Natural killer cell (primary cell): Measurements from ENCODE around the gene NAIF1. TPM values are rescaled to one million over a fixed set of nuclear protein-coding genes. Genes with fewer than 3 reads are reported as not detected.
"Not testable (repeated sequence)": the region's sequence is repeated elsewhere in the genome, so short reads cannot be mapped to it uniquely, and the experiment has no call there.

Experiments
- ATAC-seq, 3 donors: fragments of 150-1000 bp in 2 of 3; fragments of 200-7000 bp in 1 of 3; cut with Tn5 transposase; 1 replicate in 1 of 3; 2 replicates in 2 of 3; pipeline ENCODE4 v1.10.0; 2021; ENCODE audit warnings: mild to moderate bottlenecking in 2 of 3, moderate library complexity in 2 of 3
- DNase-seq, 2 donors: peaks; one replicate each; pipeline versions ENCODE4 v3.0.0 to v3.0.0-alpha.2; 2013 to 2021; ENCODE audit warnings: mixed read lengths in 1 of 2
- H3K27ac ChIP-seq: one replicate; pipeline ENCODE4 v1.5.1; 2013; ENCODE audit warnings: mild to moderate bottlenecking, low read length
- H3K27me3 ChIP-seq: one replicate; pipeline ENCODE4 v1.6.1; 2013; ENCODE audit warnings: low read length; ENCODE audit not compliant: control insufficient read depth, insufficient read depth
- H3K36me3 ChIP-seq: one replicate; pipeline ENCODE4 v1.6.1; 2013; ENCODE audit warnings: low read length; ENCODE audit not compliant: control insufficient read depth, insufficient read depth
- H3K4me1 ChIP-seq: one replicate; pipeline ENCODE4 v1.6.1; 2013; ENCODE audit warnings: low read length; ENCODE audit not compliant: control insufficient read depth, insufficient read depth
- H3K4me3 ChIP-seq: one replicate; pipeline ENCODE4 v1.5.1; 2013; ENCODE audit warnings: low read length
- H3K9me3 ChIP-seq: one replicate; pipeline ENCODE4 v1.6.1; 2013; ENCODE audit warnings: low read length; ENCODE audit not compliant: control insufficient read depth, insufficient read depth
- H3K27ac Mint-ChIP-seq, 2 donors: one replicate each; pipeline ENCODE4 v1.8.0; 2022; ENCODE audit warnings: mild to moderate bottlenecking in 2 of 2, mixed read lengths in 2 of 2, moderate library complexity in 1 of 2
- H3K27me3 Mint-ChIP-seq, 2 donors: one replicate each; pipeline ENCODE4 v1.8.0; 2022; ENCODE audit warnings: low read depth in 2 of 2, mixed read lengths in 2 of 2
- H3K36me3 Mint-ChIP-seq: one replicate; pipeline ENCODE4 v1.8.0; 2022; ENCODE audit warnings: mixed read lengths
- H3K4me1 Mint-ChIP-seq, 2 donors: one replicate each; pipeline ENCODE4 v1.8.0; 2022; ENCODE audit warnings: mixed read lengths in 2 of 2
- H3K4me3 Mint-ChIP-seq: one replicate; pipeline ENCODE4 v1.8.0; 2022; ENCODE audit warnings: mild to moderate bottlenecking, moderate library complexity, mixed read lengths
- H3K9me3 Mint-ChIP-seq, 2 donors: one replicate each; pipeline ENCODE4 v1.8.0; 2022; ENCODE audit warnings: mixed read lengths in 2 of 2
- WGBS: methylation state at CpG from one replicate; pipeline ENCODE4 v1.1.7; 2013; ENCODE audit warnings: missing lambda C conversion rate; ENCODE audit not compliant: insufficient coverage; 5-methylcytosine and 5-hydroxymethylcytosine counted together
- intact Hi-C: fragments of 100-400 bp; cut with micrococcal nuclease; formaldehyde crosslinking; loops from one replicate; pipeline ENCODE4 v1.14.2; 2022
- total RNA-seq, 4 donors: library from RNA; stranded (reverse); fragments of 120-200 nt in 1 of 4; gene quantifications; one replicate each; pipeline versions ENCODE4 v1.2.3 to v1.2.4, GENCODE V29; 2013 to 2022
- TF ChIP-seq, protein P1 (sequence below): fragments of 200-600 bp; IDR thresholded peaks from one replicate; pipeline ENCODE4 v1.8.0; 2022; ENCODE audit warnings: antibody characterized with exemption

NAIF1 gene
- total RNA-seq, 3 donors from 2014 or later (not counting 1 experiment from before 2014, with no cell fraction given): 11.9 to 12.6 (median 12.1) TPM

- H3K27me3 Mint-ChIP-seq: peaks cover 0 to 5% of the 10 kb centered on the region in 2 donors
- no peaks in the 10 kb centered on the region for H3K36me3 Mint-ChIP-seq
- intact Hi-C loops: no loop called here
- Histone ChIP-seq H3K27me3 (no peaks in the 10 kb centered on the region), H3K27ac (no peak overlapping the region), H3K9me3 (no peaks in the 10 kb centered on the region), H3K36me3 (no peaks in the 10 kb centered on the region), H3K4me1 (no peaks in the 10 kb centered on the region), H3K4me3 (no peak overlapping the region)
- TF ChIP-seq, protein P1, sequence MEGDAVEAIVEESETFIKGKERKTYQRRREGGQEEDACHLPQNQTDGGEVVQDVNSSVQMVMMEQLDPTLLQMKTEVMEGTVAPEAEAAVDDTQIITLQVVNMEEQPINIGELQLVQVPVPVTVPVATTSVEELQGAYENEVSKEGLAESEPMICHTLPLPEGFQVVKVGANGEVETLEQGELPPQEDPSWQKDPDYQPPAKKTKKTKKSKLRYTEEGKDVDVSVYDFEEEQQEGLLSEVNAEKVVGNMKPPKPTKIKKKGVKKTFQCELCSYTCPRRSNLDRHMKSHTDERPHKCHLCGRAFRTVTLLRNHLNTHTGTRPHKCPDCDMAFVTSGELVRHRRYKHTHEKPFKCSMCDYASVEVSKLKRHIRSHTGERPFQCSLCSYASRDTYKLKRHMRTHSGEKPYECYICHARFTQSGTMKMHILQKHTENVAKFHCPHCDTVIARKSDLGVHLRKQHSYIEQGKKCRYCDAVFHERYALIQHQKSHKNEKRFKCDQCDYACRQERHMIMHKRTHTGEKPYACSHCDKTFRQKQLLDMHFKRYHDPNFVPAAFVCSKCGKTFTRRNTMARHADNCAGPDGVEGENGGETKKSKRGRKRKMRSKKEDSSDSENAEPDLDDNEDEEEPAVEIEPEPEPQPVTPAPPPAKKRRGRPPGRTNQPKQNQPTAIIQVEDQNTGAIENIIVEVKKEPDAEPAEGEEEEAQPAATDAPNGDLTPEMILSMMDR: no peak
- H3K4me1 Mint-ChIP-seq: no peaks in the 10 kb centered on the region
- no peak for DNase-seq
- no peaks in the 10 kb centered on the region for H3K9me3 Mint-ChIP-seq
- no peak overlapping the region for H3K27ac Mint-ChIP-seq
- no peak overlapping the region for H3K4me3 Mint-ChIP-seq
- peak in 1 of 3 donors; percentile 69 for ATAC-seq
Observed at GRCh38 chr9:128048663-128049062, 18.5 kb downstream of the NAIF1 start.

- H3K4me1 Mint-ChIP-seq: peaks cover 0 to under 1% of the 10 kb centered on the region in 2 donors
- no peaks in the 10 kb centered on the region for H3K36me3 Mint-ChIP-seq
- intact Hi-C loops: no loop called here
- H3K9me3 ChIP-seq: no peaks in the 10 kb centered on the region
- H3K27ac ChIP-seq: no peak overlapping the region
- H3K27ac Mint-ChIP-seq: no peak overlapping the region
- peaks cover 0 to 2% of the 10 kb centered on the region in 2 donors for H3K27me3 Mint-ChIP-seq
- H3K4me3 ChIP-seq: no peak overlapping the region
- H3K27me3 ChIP-seq: no peaks in the 10 kb centered on the region
- ATAC-seq (no peak), DNase-seq (no peak)
- H3K9me3 Mint-ChIP-seq: no peaks in the 10 kb centered on the region
- no peaks in the 10 kb centered on the region for H3K4me1 ChIP-seq
- 90% methylated on average over 6 of the region's 6 CpGs for WGBS
- TF ChIP-seq, protein P1: no peak
- H3K36me3 ChIP-seq: no peaks in the 10 kb centered on the region
- no peak overlapping the region for H3K4me3 Mint-ChIP-seq
Observed at GRCh38 chr9:128047231-128047630, 19.9 kb downstream of the NAIF1 start.

DNA sequence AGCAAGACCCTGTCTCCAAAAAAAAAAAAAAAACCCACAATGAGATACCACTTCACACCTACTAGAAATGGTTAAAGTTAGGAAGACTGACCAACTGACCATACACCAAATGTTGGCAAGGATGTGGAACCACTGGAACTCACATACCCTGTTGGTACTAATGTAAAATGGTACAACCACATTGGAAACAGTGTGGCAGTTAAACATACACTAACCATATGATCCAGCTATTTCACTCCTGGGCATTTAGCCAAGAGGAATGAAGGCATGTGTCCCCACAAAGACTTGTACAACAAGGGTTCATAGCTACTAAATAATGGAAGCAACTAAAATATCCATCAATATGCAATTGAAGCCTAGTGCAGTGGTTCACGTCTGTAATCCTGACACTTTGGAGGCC lies 21.3 kb downstream of the NAIF1 start:
- ATAC-seq: no peak
- intact Hi-C loops: no loop called here
- peaks cover 0 to 5% of the 10 kb centered on the region in 2 donors for H3K4me1 Mint-ChIP-seq

DNA sequence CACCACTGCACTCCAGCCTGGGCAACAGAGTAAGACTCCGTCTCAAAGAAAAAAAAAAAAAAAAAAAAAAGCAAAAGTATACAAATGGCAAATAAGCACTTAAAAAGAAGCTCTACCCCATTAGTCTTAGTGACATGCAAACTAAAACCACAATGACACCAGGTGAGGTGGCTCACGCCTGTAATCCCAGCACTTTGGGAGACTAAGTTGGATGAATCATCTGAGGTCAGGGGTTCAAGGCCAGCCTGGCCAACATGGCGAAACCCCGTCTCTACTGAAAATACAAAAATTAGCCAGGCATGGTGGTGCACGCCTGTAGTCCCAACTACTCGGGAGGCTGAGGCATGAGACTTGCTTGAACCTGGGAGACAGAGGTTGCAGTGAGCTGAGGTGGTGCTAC lies 21.7 kb downstream of the NAIF1 start:
- H3K4me1 ChIP-seq, H3K27me3 Mint-ChIP-seq, H3K36me3 ChIP-seq, H3K4me1 Mint-ChIP-seq, H3K9me3 Mint-ChIP-seq, H3K4me3 Mint-ChIP-seq, ATAC-seq, DNase-seq, H3K9me3 ChIP-seq, H3K27ac Mint-ChIP-seq, intact Hi-C loops, H3K27ac ChIP-seq, H3K4me3 ChIP-seq, H3K36me3 Mint-ChIP-seq, H3K27me3 ChIP-seq: not testable (repeated sequence)
- WGBS: 88% methylated on average over 5 of the region's 6 CpGs

More for the DNA sequence above, 21.3 kb downstream of the NAIF1 start:
- H3K36me3 ChIP-seq: no peaks in the 10 kb centered on the region
- 89% methylated on average over 1 of the region's 1 CpG for WGBS
- TF ChIP-seq, protein P1: no peak
- no peaks in the 10 kb centered on the region for H3K36me3 Mint-ChIP-seq
- H3K4me3 ChIP-seq: no peak overlapping the region
- H3K27me3 ChIP-seq: no peaks in the 10 kb centered on the region
- H3K27ac Mint-ChIP-seq: no peak overlapping the region
- no peaks in the 10 kb centered on the region for H3K9me3 ChIP-seq
- H3K4me1 ChIP-seq: no peaks in the 10 kb centered on the region
- H3K27ac ChIP-seq: no peak overlapping the region
- peaks cover 0 to 2% of the 10 kb centered on the region in 2 donors for H3K27me3 Mint-ChIP-seq
- H3K9me3 Mint-ChIP-seq: no peaks in the 10 kb centered on the region
- no peak for DNase-seq
- H3K4me3 Mint-ChIP-seq: no peak overlapping the region
